Tibial artery (tissue), 4 donors: ENCODE data around the gene FIZ1.

ENCODE experiments used
- DNase-seq, 2 donors: peaks; one replicate each; pipeline ENCODE4 v3.0.0-alpha.2; 2019
- H3K27ac ChIP-seq, 2 donors: fragments of 200-600 bp; sonication (generic) in 1 of 2; 1 replicate in 1 of 2; 2 replicates in 1 of 2; pipeline ENCODE4 v1.5.1; 2018 to 2019; ENCODE audit warnings: mild to moderate bottlenecking in 1 of 2
- H3K27me3 ChIP-seq, 2 donors: fragments of 200-600 bp; sonication (generic) in 1 of 2; one replicate each; pipeline versions ENCODE4 v1.5.1 to v1.6.0; 2016 to 2019
- H3K36me3 ChIP-seq, 3 donors: fragments of 200-600 bp; sonication (generic) in 2 of 3; one replicate each; pipeline ENCODE4 v1.5.1; 2016 to 2019; ENCODE audit warnings: mild to moderate bottlenecking in 2 of 3
- H3K4me1 ChIP-seq, 4 donors: fragments of 200-600 bp; sonication (generic) in 2 of 4; 1 replicate in 3 of 4; 2 replicates in 1 of 4; pipeline ENCODE4 v1.5.1; 2016 to 2019
- H3K4me3 ChIP-seq, 2 donors: fragments of 200-600 bp; sonication (generic) in 1 of 2; 1 replicate in 1 of 2; 2 replicates in 1 of 2; pipeline ENCODE4 v1.5.1; 2018 to 2019; ENCODE audit warnings: mild to moderate bottlenecking in 2 of 2
- H3K9me3 ChIP-seq, 3 donors: fragments of 200-600 bp; sonication (generic) in 1 of 3; one replicate each; pipeline ENCODE4 v1.5.1; 2016 to 2019
- intact Hi-C: fragments of 100-400 bp; cut with DNase I; formaldehyde crosslinking; loops from one replicate; pipeline ENCODE4 v1.15.0; 2023; ENCODE audit warnings: low total_unique reads
- TF ChIP-seq, protein P1 (sequence below), 2 experiments: fragments of 200-600 bp in 1 of 2; fragments of 450-650 bp in 1 of 2; IDR thresholded peaks; one replicate each; pipeline ENCODE4 v1.5.1; 2017 to 2019; ENCODE audit warnings: antibody characterized with exemption in 2 of 2, mild to moderate bottlenecking in 1 of 2, moderate library complexity in 1 of 2

FIZ1 gene, protein sequence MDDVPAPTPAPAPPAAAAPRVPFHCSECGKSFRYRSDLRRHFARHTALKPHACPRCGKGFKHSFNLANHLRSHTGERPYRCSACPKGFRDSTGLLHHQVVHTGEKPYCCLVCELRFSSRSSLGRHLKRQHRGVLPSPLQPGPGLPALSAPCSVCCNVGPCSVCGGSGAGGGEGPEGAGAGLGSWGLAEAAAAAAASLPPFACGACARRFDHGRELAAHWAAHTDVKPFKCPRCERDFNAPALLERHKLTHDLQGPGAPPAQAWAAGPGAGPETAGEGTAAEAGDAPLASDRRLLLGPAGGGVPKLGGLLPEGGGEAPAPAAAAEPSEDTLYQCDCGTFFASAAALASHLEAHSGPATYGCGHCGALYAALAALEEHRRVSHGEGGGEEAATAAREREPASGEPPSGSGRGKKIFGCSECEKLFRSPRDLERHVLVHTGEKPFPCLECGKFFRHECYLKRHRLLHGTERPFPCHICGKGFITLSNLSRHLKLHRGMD

DNA sequence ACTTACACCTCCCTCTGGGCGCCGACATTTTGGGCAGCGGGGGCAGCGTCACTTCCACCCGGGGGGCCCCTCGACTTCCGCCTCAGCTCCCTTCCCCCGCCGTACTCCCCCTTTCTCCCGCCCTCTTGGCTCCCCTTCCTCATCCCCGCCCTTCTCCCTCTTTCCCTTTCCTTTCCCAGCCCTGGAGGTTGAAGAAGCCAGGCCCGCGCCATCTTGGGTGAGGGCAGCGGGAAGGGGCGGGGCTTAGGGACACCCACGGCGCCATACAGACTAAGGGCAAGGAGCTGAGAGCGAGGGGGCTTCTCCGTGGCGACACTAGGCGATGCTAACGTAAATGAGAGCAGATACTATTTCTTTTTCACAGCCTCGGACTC lies at the start of gene FIZ1:
FIZ1 (minus strand) TSS at position 50 of the 374 bp plus-strand sequence. CDS start 1,652 bp downstream, outside the sequence.
- intact Hi-C loops = loop anchor here (5.0 kb wide), 1 partner anchor 33 kb away; no protein-coding TSS in a partner anchor
- Histone ChIP-seq H3K36me3 (peaks cover 0 to 45% (median 22%) of the 10 kb centered on the region in 3 donors), H3K4me1 (peaks cover 3 to 28% (median 12%) of the 10 kb centered on the region in 4 donors), H3K27ac (peak within 1 kb of the TSS; percentile 93 to 95), H3K9me3 (no peaks in the 10 kb centered on the region), H3K4me3 (peak within 1 kb of the TSS; percentile 74 to 75), H3K27me3 (no peaks in the 10 kb centered on the region)
- TF ChIP-seq, protein P1, sequence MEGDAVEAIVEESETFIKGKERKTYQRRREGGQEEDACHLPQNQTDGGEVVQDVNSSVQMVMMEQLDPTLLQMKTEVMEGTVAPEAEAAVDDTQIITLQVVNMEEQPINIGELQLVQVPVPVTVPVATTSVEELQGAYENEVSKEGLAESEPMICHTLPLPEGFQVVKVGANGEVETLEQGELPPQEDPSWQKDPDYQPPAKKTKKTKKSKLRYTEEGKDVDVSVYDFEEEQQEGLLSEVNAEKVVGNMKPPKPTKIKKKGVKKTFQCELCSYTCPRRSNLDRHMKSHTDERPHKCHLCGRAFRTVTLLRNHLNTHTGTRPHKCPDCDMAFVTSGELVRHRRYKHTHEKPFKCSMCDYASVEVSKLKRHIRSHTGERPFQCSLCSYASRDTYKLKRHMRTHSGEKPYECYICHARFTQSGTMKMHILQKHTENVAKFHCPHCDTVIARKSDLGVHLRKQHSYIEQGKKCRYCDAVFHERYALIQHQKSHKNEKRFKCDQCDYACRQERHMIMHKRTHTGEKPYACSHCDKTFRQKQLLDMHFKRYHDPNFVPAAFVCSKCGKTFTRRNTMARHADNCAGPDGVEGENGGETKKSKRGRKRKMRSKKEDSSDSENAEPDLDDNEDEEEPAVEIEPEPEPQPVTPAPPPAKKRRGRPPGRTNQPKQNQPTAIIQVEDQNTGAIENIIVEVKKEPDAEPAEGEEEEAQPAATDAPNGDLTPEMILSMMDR (IDR thresholded peaks at IDR 0.05) = no peak
- DNase-seq = peak; percentile 99 to 100

DNA sequence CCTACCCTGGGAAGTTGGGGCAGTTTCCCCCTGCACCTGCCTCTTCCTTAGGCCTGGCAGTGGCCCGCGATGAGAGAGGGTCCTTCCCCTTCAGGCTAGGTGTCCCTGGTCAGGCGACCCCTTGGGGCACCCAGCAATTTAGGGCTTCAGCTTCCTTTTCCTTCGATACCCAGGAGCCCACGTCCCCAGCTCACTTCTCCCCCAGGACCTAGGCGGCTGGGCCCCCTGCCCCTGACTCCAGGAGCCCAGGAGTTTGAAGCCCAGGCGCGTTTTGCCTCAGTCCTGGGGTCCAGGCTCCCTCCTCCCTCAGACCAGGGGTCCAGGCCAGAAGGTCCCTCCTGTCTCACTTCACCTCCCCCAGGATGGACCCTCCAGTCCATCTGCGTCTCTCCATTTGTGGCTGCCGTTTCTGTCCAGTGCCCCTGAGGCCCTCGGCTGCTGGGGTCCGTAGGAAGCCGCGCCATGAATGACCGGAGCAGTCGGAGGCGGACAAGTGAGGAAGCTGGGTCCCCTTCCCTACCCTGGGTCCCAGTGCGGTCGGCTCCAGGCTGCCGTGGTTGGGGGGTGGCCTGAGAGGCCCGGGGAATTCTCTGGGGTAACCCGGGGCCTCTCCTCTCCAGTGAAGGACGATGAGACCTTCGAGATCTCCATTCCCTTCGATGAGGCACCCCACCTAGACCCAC lies 49.4 kb upstream of the FIZ1 start:
- H3K4me3 ChIP-seq = peak overlapping the region; percentile 71 to 79
- no peak for DNase-seq
- peaks cover 0 to 27% (median 10%) of the 10 kb centered on the region in 3 donors for H3K36me3 ChIP-seq
- intact Hi-C loops = no loop called here
- H3K9me3 ChIP-seq = no peaks in the 10 kb centered on the region
- H3K27me3 ChIP-seq = no peaks in the 10 kb centered on the region
- TF ChIP-seq, protein P1 (IDR thresholded peaks at IDR 0.05) = no peak
- peaks cover 0 to 52% (median 36%) of the 10 kb centered on the region in 4 donors for H3K4me1 ChIP-seq
- H3K27ac ChIP-seq = peak overlapping the region; percentile 78 to 80

DNA sequence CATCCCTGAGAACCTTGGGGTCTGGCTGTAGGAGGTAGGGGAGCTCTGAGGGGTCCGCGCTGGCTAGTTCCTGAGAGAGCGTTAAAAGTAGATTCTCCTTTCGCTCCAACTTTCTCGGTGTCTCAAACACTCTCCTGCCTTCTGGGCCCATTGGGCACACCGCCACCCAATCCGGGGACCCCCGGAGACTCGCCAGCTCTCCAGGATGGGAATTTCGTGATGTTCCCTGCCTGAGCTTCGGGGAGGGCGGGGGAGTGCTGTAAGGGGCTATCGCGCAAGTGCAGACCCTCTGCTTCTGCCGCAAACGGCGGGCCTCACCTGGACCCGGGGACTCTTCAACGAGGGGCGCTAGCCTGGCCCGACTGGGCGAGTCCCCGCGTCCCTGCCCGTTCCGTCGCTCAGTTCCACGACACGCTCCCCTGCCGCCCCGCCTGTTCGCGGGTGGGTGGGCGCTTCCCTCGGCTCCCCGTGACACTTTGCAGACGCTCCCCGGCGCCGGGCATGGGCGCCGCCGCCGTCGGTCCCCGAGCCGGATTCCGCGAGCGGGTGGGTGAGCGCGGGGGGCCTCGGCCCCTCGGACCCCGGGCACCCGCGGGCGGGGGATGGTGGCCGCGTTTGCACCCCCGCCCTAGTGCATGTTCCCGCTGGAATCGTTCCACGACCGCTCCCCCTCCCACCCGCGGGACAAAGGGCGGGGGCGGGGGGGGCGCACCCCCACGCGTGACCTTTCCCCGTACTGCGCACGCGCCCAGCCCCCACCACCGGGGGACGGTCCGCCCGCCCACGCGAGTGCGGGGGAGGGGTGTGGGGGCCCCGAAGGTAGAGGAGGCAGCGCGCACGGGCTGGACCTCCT lies 48.6 kb upstream of the FIZ1 start, which contains the start of gene CCDC106:
CCDC106 (plus strand) TSS at position 481 of the 853 bp plus-strand sequence. CDS start 835 bp downstream, outside the sequence.
- TF ChIP-seq, protein P1 (IDR thresholded peaks at IDR 0.05) = no peak
- intact Hi-C loops = no loop called here
- no peaks in the 10 kb centered on the region for H3K9me3 ChIP-seq
- peaks cover 0 to 27% (median 10%) of the 10 kb centered on the region in 3 donors for H3K36me3 ChIP-seq
- H3K27ac ChIP-seq = peak within 1 kb of the TSS; percentile 78 to 80
- H3K4me3 ChIP-seq = peak within 1 kb of the TSS; percentile 71 to 79
- no peaks in the 10 kb centered on the region for H3K27me3 ChIP-seq
- DNase-seq = peak in 1 of 2 donors; percentile 60
- peaks cover 0 to 54% (median 35%) of the 10 kb centered on the region in 4 donors for H3K4me1 ChIP-seq

DNA sequence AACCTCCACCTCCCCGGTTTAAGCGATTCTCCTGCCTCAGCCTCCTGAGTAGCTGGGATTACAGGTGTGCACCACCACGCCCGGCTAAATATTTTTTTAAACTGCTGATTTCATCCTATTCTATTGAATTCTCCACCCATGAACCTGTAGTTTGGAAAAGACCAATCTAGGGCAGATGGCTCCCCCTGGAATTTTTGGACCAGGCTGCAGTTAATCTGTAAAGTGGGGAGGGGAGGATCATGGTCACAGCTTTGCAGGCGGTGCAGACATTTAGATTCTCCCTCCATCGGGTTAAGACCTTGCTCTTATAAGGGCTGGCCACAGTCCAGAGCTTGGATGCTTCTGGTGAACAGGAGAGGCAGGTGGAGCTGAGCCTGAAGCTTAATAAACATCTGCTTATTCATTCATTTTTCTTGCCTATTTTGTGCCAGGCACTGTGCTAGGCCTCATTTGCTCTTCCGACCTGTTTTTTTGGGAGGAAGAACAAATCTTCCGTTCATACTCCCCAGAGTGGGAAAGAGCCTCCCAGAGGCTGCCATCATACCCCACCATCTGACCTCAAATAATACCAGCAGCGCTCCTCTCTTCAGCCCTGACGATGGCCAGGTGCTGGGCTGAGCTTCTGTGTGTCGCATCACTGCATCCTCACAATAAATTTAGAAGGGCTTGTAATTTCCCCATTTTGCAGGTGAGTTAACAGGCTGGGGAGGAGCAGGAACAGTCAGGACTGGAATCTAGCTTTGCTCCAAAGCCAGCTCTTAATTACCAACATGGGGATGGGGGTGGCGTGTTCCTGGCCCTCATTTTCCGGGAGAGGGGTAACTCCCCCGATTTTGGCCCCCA lies 47.8 kb upstream of the FIZ1 start:
- Histone ChIP-seq H3K27ac (peak overlapping the region; percentile 78 to 80), H3K4me3 (peak overlapping the region; percentile 71 to 79), H3K4me1 (peaks cover 0 to 60% (median 40%) of the 10 kb centered on the region in 4 donors), H3K27me3 (no peaks in the 10 kb centered on the region), H3K9me3 (no peaks in the 10 kb centered on the region), H3K36me3 (peaks cover 0 to 19% (median 10%) of the 10 kb centered on the region in 3 donors)
- intact Hi-C loops = no loop called here
- DNase-seq = no peak
- TF ChIP-seq, protein P1 (IDR thresholded peaks at IDR 0.05) = no peak
